Measurements from ENCODE around the gene GAREM1.
"Not testable (repeated sequence)": the region's sequence is repeated elsewhere in the genome, so short reads cannot be mapped to it uniquely, and the experiment has no call there.

GAREM1 gene

DNA sequence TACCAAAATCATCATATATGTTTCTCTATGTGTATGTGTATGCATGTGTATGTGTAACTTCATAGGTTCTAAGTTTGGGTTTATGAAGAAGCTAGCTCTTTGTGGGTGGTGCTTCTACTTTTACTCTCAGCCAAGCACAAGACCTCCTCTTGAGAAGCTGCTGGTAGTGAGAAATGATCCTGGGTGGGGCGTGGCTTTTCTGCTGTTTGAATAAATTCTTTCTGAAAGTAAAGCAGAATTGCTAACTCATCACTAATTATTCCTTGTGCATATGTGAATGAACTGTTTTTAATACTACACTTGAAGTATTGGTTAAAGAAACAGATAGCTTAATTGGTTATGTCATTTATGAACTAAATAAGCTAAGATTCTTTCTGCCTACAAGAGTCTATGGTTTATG lies 7.6 kb upstream of the GAREM1 start:
- no peaks in the 10 kb centered on the region for H3F3A ChIP-seq (ENCODE audit: insufficient read depth, low read length)
- H3K79me2 ChIP-seq (ENCODE audit: insufficient read depth, low read length) = no peaks in the 10 kb centered on the region
- H3K4me1 ChIP-seq (ENCODE audit: insufficient read depth, low read length, severe bottlenecking) = no peaks in the 10 kb centered on the region
- H3K27ac ChIP-seq (ENCODE audit: low read depth, low read length, poor library complexity, severe bottlenecking) = no peak overlapping the region
- no peak for TF ChIP-seq CTCF (IDR thresholded peaks at IDR 0.05; ENCODE audit: low read length)
- no peak for TF ChIP-seq EZH2 (IDR thresholded peaks at IDR 0.05; ENCODE audit: borderline replicate concordance, low read length)
- H3K9ac ChIP-seq (ENCODE audit: low read length) = no peak overlapping the region
- no peak overlapping the region for H3K4me3 ChIP-seq (ENCODE audit: low read depth, low read length, poor library complexity, severe bottlenecking)
- H3K9me2 ChIP-seq (ENCODE audit: low read depth, low read length) = no peaks in the 10 kb centered on the region
- H3K4me2 ChIP-seq (ENCODE audit: low read length) = no peak overlapping the region
- no peaks in the 10 kb centered on the region for H3K27me3 ChIP-seq (ENCODE audit: insufficient read depth, low read length)
- no peak overlapping the region for H2AFZ ChIP-seq (ENCODE audit: low read length)
- H3K36me3 ChIP-seq (ENCODE audit: insufficient read depth, low read length) = no peaks in the 10 kb centered on the region
- H4K20me1 ChIP-seq (ENCODE audit: insufficient read depth, low read length) = no peaks in the 10 kb centered on the region
- H3K9me3 ChIP-seq (ENCODE audit: low read length) = no peaks in the 10 kb centered on the region

- H4K20me1 ChIP-seq (ENCODE audit: insufficient read depth, low read length) = no peaks in the 10 kb centered on the region
- TF ChIP-seq CTCF (IDR thresholded peaks at IDR 0.05; ENCODE audit: low read length) (no peak), EZH2 (IDR thresholded peaks at IDR 0.05; ENCODE audit: borderline replicate concordance, low read length) (no peak)
- no peak overlapping the region for H3K27ac ChIP-seq (ENCODE audit: low read depth, low read length, poor library complexity, severe bottlenecking)
- peaks cover 4% of the 10 kb centered on the region for H3K4me1 ChIP-seq (ENCODE audit: insufficient read depth, low read length, severe bottlenecking)
- H3K9ac ChIP-seq (ENCODE audit: low read length) = no peak overlapping the region
- no peaks in the 10 kb centered on the region for H3K9me2 ChIP-seq (ENCODE audit: low read depth, low read length)
- no peak overlapping the region for H2AFZ ChIP-seq (ENCODE audit: low read length)
- no peak overlapping the region for H3K4me3 ChIP-seq (ENCODE audit: low read depth, low read length, poor library complexity, severe bottlenecking)
- no peaks in the 10 kb centered on the region for H3K79me2 ChIP-seq (ENCODE audit: insufficient read depth, low read length)
- H3K9me3 ChIP-seq (ENCODE audit: low read length) = no peaks in the 10 kb centered on the region
- H3F3A ChIP-seq (ENCODE audit: insufficient read depth, low read length) = no peaks in the 10 kb centered on the region
- H3K36me3 ChIP-seq (ENCODE audit: insufficient read depth, low read length) = no peaks in the 10 kb centered on the region
- H3K4me2 ChIP-seq (ENCODE audit: low read length) = no peak overlapping the region
- H3K27me3 ChIP-seq (ENCODE audit: insufficient read depth, low read length) = no peaks in the 10 kb centered on the region; the same call in 1 of the 2 replicates
These were observed 5.4 kb upstream of the GAREM1 start for GRCh38 chr18:32476106-32476505.

DNA sequence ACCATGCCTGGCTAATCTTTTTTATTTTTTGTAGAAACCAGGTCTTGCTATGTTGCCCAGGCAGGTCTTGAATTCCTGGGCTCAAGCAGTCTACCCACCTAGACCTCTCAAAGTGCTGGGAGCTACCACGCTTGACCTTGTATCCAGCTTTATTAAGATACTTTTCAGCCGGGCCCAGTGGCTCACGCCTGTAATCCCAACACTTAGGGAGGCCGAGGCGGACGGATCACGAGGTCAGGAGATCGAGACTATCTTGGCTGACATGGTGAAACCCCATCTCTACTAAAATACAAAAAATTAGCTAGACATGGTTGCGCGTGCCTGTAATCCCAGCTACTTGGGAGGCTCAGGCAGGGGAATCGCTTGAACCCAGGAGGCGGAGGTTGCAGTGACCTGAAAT lies 4.4 kb upstream of the GAREM1 start:
- H3K4me2 ChIP-seq (ENCODE audit: low read length); H4K20me1 ChIP-seq (ENCODE audit: insufficient read depth, low read length); H3K27me3 ChIP-seq (ENCODE audit: insufficient read depth, low read length); H3K9me3 ChIP-seq (ENCODE audit: low read length); H3K4me3 ChIP-seq (ENCODE audit: low read depth, low read length, poor library complexity, severe bottlenecking); H3K4me1 ChIP-seq (ENCODE audit: insufficient read depth, low read length, severe bottlenecking); H3F3A ChIP-seq (ENCODE audit: insufficient read depth, low read length); H2AFZ ChIP-seq (ENCODE audit: low read length); H3K36me3 ChIP-seq (ENCODE audit: insufficient read depth, low read length); H3K79me2 ChIP-seq (ENCODE audit: insufficient read depth, low read length); H3K27ac ChIP-seq (ENCODE audit: low read depth, low read length, poor library complexity, severe bottlenecking); H3K9ac ChIP-seq (ENCODE audit: low read length); H3K9me2 ChIP-seq (ENCODE audit: low read depth, low read length): not testable (repeated sequence)

DNA sequence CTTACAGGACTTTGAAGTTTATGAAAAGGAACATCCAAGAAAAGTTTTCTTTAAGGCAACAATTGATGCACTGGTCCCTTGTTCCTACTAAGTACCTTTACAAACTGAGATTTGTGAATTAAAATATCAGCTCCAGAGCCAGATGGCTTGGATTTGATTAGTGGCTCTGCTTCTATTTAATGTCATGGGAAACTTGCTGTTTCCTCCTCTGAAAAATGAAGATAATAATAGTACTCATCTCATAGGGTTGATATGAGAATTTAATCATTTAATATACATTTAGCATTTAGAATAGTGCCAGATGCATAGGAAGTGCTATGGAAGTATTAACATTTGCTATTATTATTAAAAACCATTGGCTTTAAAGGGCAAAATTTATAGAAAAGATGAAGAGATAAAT lies 2.6 kb upstream of the GAREM1 start:
- Histone ChIP-seq H3K27me3 (ENCODE audit: insufficient read depth, low read length) (no peaks in the 10 kb centered on the region; the same call in 1 of the 2 replicates), H2AFZ (ENCODE audit: low read length) (no peak overlapping the region), H3K27ac (ENCODE audit: low read depth, low read length, poor library complexity, severe bottlenecking) (no peak overlapping the region), H3K4me3 (ENCODE audit: low read depth, low read length, poor library complexity, severe bottlenecking) (no peak overlapping the region), H3F3A (ENCODE audit: insufficient read depth, low read length) (no peaks in the 10 kb centered on the region), H3K79me2 (ENCODE audit: insufficient read depth, low read length) (no peaks in the 10 kb centered on the region), H4K20me1 (ENCODE audit: insufficient read depth, low read length) (no peaks in the 10 kb centered on the region), H3K9me3 (ENCODE audit: low read length) (no peaks in the 10 kb centered on the region), H3K9ac (ENCODE audit: low read length) (no peak overlapping the region), H3K36me3 (ENCODE audit: insufficient read depth, low read length) (no peaks in the 10 kb centered on the region), H3K4me2 (ENCODE audit: low read length) (no peak overlapping the region), H3K9me2 (ENCODE audit: low read depth, low read length) (no peaks in the 10 kb centered on the region), H3K4me1 (ENCODE audit: insufficient read depth, low read length, severe bottlenecking) (peaks cover 24% of the 10 kb centered on the region)
- TF ChIP-seq EZH2 (IDR thresholded peaks at IDR 0.05; ENCODE audit: borderline replicate concordance, low read length) (no peak), CTCF (IDR thresholded peaks at IDR 0.05; ENCODE audit: low read length) (no peak)
